Measurements from ENCODE around the gene COL4A1.

COL4A1 gene

GRCh38 chr13:110179116-110179856 lies 127.7 kb downstream of the COL4A1 start:
- no peaks in the 10 kb centered on the region for H3K4me1 ChIP-seq
- H3K27ac ChIP-seq: no peak overlapping the region
- no peak for TF ChIP-seq CTCF (IDR thresholded peaks at IDR 0.05)
- DNase-seq: no peak
- peaks cover 90 to 100% (median 100%) of the 10 kb centered on the region in 3 donors for H3K36me3 ChIP-seq
- H3K4me3 ChIP-seq: no peak overlapping the region
- H3K27me3 ChIP-seq: no peaks in the 10 kb centered on the region
- H3K9me3 ChIP-seq: no peaks in the 10 kb centered on the region
- intact Hi-C loops (cut with DNase I; ENCODE audit: low total_unique reads): no loop called here

GRCh38 chr13:110177790-110178189 lies 129.2 kb downstream of the COL4A1 start:
- H3K36me3 ChIP-seq: peaks cover 98 to 100% (median 100%) of the 10 kb centered on the region in 3 donors
- DNase-seq: no peak
- no peaks in the 10 kb centered on the region for H3K27me3 ChIP-seq
- no peaks in the 10 kb centered on the region for H3K4me1 ChIP-seq
- no peak for TF ChIP-seq CTCF (IDR thresholded peaks at IDR 0.05)
- H3K27ac ChIP-seq: no peak overlapping the region
- no peak overlapping the region for H3K4me3 ChIP-seq
- no peaks in the 10 kb centered on the region for H3K9me3 ChIP-seq
- intact Hi-C loops (cut with DNase I; ENCODE audit: low total_unique reads): no loop called here

- Histone ChIP-seq H3K4me1 (no peaks in the 10 kb centered on the region), H3K36me3 (peaks cover 98 to 100% (median 100%) of the 10 kb centered on the region in 3 donors), H3K4me3 (no peak overlapping the region), H3K27ac (no peak overlapping the region), H3K9me3 (no peaks in the 10 kb centered on the region), H3K27me3 (no peaks in the 10 kb centered on the region)
- intact Hi-C loops (cut with DNase I; ENCODE audit: low total_unique reads): no loop called here
- TF ChIP-seq CTCF (IDR thresholded peaks at IDR 0.05): no peak
- DNase-seq: no peak
Observed at GRCh38 chr13:110176431-110176830, 130.5 kb downstream of the COL4A1 start.

- peaks cover 0 to 11% (median 2%) of the 10 kb centered on the region in 4 donors for H3K4me1 ChIP-seq
- no peak for DNase-seq
- TF ChIP-seq CTCF (IDR thresholded peaks at IDR 0.05): no peak
- H3K9me3 ChIP-seq: no peaks in the 10 kb centered on the region
- no peak overlapping the region for H3K27ac ChIP-seq
- no peaks in the 10 kb centered on the region for H3K27me3 ChIP-seq
- peaks cover 90 to 99% (median 90%) of the 10 kb centered on the region in 3 donors for H3K36me3 ChIP-seq
- intact Hi-C loops (cut with DNase I; ENCODE audit: low total_unique reads): no loop called here
- H3K4me3 ChIP-seq: no peak overlapping the region
Observed at GRCh38 chr13:110173247-110173818, 133.6 kb downstream of the COL4A1 start.

- DNase-seq: no peak
- no peaks in the 10 kb centered on the region for H3K27me3 ChIP-seq
- no peak overlapping the region for H3K4me3 ChIP-seq
- intact Hi-C loops (cut with DNase I; ENCODE audit: low total_unique reads): no loop called here
- peak overlapping the region; percentile 20 to 60 for H3K27ac ChIP-seq
- H3K36me3 ChIP-seq: peaks cover 88 to 99% (median 90%) of the 10 kb centered on the region in 3 donors
- no peaks in the 10 kb centered on the region for H3K9me3 ChIP-seq
- TF ChIP-seq CTCF (IDR thresholded peaks at IDR 0.05): no peak
- peaks cover 0 to 11% (median 2%) of the 10 kb centered on the region in 4 donors for H3K4me1 ChIP-seq
Observed at GRCh38 chr13:110170882-110171281, 136.1 kb downstream of the COL4A1 start.

Measured in tibial artery (tissue), 4 donors.